DOHH2 (cell line): ENCODE data around the gene ASGR1.
"Not testable (repeated sequence)": the region's sequence is repeated elsewhere in the genome, so short reads cannot be mapped to it uniquely, and the experiment has no call there.

Experiments
- EZH2phosphoT487 ChIP-seq: fragments of 200-600 bp; sonication (generic); IDR thresholded peaks from 2 replicates; pipeline ENCODE4 v1.6.1; 2017; ENCODE audit warnings: borderline replicate concordance, mild to moderate bottlenecking, antibody characterized with exemption, low read length, moderate library complexity, mixed read lengths
- TF ChIP-seq, protein P1 (sequence below): fragments of 200-600 bp; sonication (generic); IDR thresholded peaks from one replicate; pipeline ENCODE4 v1.5.1; 2014; ENCODE audit warnings: antibody characterized with exemption, mild to moderate bottlenecking, low read depth, low read length; ENCODE audit not compliant: poor library complexity, severe bottlenecking

DNA sequence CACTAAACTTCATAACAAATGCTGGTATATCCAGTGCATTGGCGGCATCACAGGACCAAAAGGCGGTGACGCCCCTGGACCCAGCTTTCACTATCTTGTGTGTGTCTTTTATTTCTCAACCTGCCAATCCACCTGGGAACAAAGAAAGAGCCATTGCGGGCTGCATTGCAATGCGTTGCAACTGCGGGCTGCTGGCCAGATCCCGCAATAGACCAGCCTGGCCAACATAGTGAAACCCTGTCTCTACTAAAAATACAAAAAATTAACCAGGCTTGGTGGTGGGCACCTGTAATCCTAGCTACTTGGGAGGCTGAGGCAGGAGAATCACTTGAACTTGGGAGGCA is 9.6 kb downstream of the ASGR1 start:
- TF ChIP-seq, protein P1, sequence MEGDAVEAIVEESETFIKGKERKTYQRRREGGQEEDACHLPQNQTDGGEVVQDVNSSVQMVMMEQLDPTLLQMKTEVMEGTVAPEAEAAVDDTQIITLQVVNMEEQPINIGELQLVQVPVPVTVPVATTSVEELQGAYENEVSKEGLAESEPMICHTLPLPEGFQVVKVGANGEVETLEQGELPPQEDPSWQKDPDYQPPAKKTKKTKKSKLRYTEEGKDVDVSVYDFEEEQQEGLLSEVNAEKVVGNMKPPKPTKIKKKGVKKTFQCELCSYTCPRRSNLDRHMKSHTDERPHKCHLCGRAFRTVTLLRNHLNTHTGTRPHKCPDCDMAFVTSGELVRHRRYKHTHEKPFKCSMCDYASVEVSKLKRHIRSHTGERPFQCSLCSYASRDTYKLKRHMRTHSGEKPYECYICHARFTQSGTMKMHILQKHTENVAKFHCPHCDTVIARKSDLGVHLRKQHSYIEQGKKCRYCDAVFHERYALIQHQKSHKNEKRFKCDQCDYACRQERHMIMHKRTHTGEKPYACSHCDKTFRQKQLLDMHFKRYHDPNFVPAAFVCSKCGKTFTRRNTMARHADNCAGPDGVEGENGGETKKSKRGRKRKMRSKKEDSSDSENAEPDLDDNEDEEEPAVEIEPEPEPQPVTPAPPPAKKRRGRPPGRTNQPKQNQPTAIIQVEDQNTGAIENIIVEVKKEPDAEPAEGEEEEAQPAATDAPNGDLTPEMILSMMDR = not testable (repeated sequence)
- TF ChIP-seq EZH2phosphoT487 = not testable (repeated sequence)
